ENCODE measurements around the gene CACNA1E. TPM values are rescaled to one million over a fixed set of nuclear protein-coding genes. Genes with fewer than 3 reads are reported as not detected.

CACNA1E gene
- total and polyA plus RNA-seq, 2 of the 4 experiments (the other 2 are of a cell fraction): not detected

- Histone ChIP-seq H2AFZ (replicated peaks; ENCODE audit: low read length, poor library complexity) (no peak overlapping the region), H3K18ac (ENCODE audit: low read depth, low read length) (no peak overlapping the region), H3K27ac (ENCODE audit: insufficient read depth, low read length) (no peak overlapping the region), H3K23ac (ENCODE audit: low read depth, low read length) (no peak overlapping the region), H4K8ac (ENCODE audit: low read depth in 2 of 2, low read length in 2 of 2) (no peak overlapping the region), H2AK5ac (ENCODE audit: low read depth, low read length) (no peak overlapping the region), H3K9ac (ENCODE audit: low read depth, low read length) (no peak overlapping the region), H2AK9ac (replicated peaks; ENCODE audit: low read depth, low read length, poor library complexity) (no peak overlapping the region), H4K91ac (ENCODE audit: insufficient read depth, low read depth, low read length) (no peak overlapping the region), H3K36me3 (ENCODE audit: control insufficient read depth, insufficient read depth, low read length) (no peaks in the 10 kb centered on the region), H2BK5ac (ENCODE audit: low read depth, low read length, poor library complexity, severe bottlenecking) (no peak overlapping the region), H3K79me1 (ENCODE audit: low read depth in 1 of 2, low read length in 2 of 2) (no peaks in the 10 kb centered on the region), H3K4ac (ENCODE audit: low read depth, low read length) (no peak overlapping the region), H3K14ac (replicated peaks; ENCODE audit: low read depth, low read length) (no peak overlapping the region), H3K56ac (ENCODE audit: extremely low read depth, insufficient read depth, low read length) (no peak overlapping the region), H2BK120ac (ENCODE audit: low read depth, low read length) (no peak overlapping the region), H3K4me1 (ENCODE audit: control insufficient read depth, insufficient read depth, low read length) (no peaks in the 10 kb centered on the region), H2BK15ac (ENCODE audit: low read depth, low read length) (no peak overlapping the region), H3K9me1 (ENCODE audit: insufficient read depth, low read length) (no peaks in the 10 kb centered on the region), H4K5ac (ENCODE audit: low read depth, low read length) (no peak overlapping the region), H3K9me3 (ENCODE audit: control insufficient read depth, insufficient read depth, low read length) (peaks cover 15% of the 10 kb centered on the region), H2BK20ac (ENCODE audit: low read depth, low read length) (no peak overlapping the region), H3K4me3 (ENCODE audit: insufficient read depth, low read depth, low read length) (no peak overlapping the region), H3K27me3 (ENCODE audit: control insufficient read depth, insufficient read depth, low read length) (no peaks in the 10 kb centered on the region), H3K4me2 (ENCODE audit: low read depth, low read length) (no peak overlapping the region), H4K20me1 (ENCODE audit: insufficient read depth, low read length) (no peaks in the 10 kb centered on the region)
- dilution Hi-C loops (cut with HindIII; ENCODE audit: low sequenced_read_pairs, unreplicated experiment): no loop called here
- ChIA-PET CTCF (no interaction called here), POLR2A (ENCODE audit: unreplicated experiment) (no interaction called here)
- TF ChIP-seq MAZ (IDR thresholded peaks at IDR 0.05; ENCODE audit: borderline replicate concordance, low read depth, low read length) (no peak), MXI1 (IDR thresholded peaks at IDR 0.05; ENCODE audit: borderline replicate concordance, low read depth, low read length) (no peak), SMC3 (IDR thresholded peaks at IDR 0.05; ENCODE audit: low read depth, low read length) (no peak)
- no TSS peak for BruUV-seq (replicated peaks)
- in situ Hi-C loops (cut with MboI; ENCODE audit: low sequenced_read_pairs): no loop called here
- DNase-seq (no peak), ATAC-seq (ENCODE audit: low read depth) (no peak)
- no CpG with 5 or more reads among the region's 6 CpGs for WGBS, 2 experiments (ENCODE audit: extremely low coverage in 2 of 2, insufficient read length in 1 of 2)
- intact Hi-C loops (cut with micrococcal nuclease): no loop called here
Observed at GRCh38 chr1:181791721-181792120, 308.4 kb downstream of the CACNA1E start.

Measured in IMR-90 (cell line).